SU-DHL-6 (cell line): Measurements from ENCODE around the gene AUH.

ENCODE experiments used
- CTCF ChIP-seq: fragments of 200-600 bp; sonication (generic); IDR thresholded peaks from one replicate; pipeline ENCODE4 v1.5.1; 2017; ENCODE audit warnings: antibody characterized with exemption, mild to moderate bottlenecking, low read length, moderate library complexity; ENCODE audit not compliant: insufficient read depth, poor library complexity, severe bottlenecking
- EZH2phosphoT487 ChIP-seq: fragments of 200-600 bp; sonication (generic), shearing (Covaris generic); conservative IDR thresholded peaks from 2 replicates; pipeline ENCODE4 v1.6.1; 2018; ENCODE audit warnings: mild to moderate bottlenecking, antibody characterized with exemption, low read length, moderate library complexity, mixed read lengths

DNA sequence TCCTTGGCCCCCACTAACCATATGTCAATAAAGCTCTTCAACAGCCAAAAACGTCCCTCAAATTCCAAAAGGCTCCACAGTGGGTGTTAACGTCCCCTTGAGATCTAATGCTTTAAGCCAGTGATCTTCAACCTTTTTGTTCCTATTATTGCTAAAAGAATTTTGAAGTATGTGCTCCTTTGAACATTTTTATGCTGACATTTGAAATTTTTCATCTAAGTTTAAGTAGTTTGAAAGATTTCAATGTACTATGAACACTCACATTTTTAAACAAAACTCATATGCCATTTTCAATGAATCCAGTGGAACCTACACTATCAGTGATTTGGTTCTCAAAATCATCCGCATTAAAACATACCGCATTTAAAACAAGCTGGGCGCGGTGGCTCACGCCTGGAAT, 29.9 kb downstream of the AUH start:
- no peak for TF ChIP-seq CTCF
- no peak for TF ChIP-seq EZH2phosphoT487
